WERI-Rb-1 (cell line): ENCODE data around the gene RGMA.
A peak's percentile ranks its signal among the peaks of the same experiment; 100 is the strongest.

Experiments used
- DNase-seq: peaks from one replicate; pipeline ENCODE4 v3.0.0-alpha.2; 2020
- H3K27ac ChIP-seq: fragments of 250-450 bp; sonication (Bioruptor Pico); 2 replicates; pipeline ENCODE4 v1.5.1; 2020; ENCODE audit warnings: mild to moderate bottlenecking, moderate library complexity
- H3K27me3 ChIP-seq: fragments of 250-450 bp; sonication (Bioruptor Pico); 2 replicates; pipeline ENCODE4 v1.5.1; 2021; ENCODE audit warnings: mild to moderate bottlenecking, low read depth, moderate library complexity; ENCODE audit not compliant: insufficient read depth, severe bottlenecking
- H3K36me3 ChIP-seq: fragments of 250-450 bp; sonication (Bioruptor Pico); 2 replicates; pipeline ENCODE4 v1.5.1; 2020; ENCODE audit warnings: mild to moderate bottlenecking, moderate library complexity
- H3K4me3 ChIP-seq: 2 replicates; pipeline ENCODE4 v1.5.1; 2011; ENCODE audit warnings: low read depth, mild to moderate bottlenecking, control low read depth, low read length
- H3K9me3 ChIP-seq: fragments of 250-450 bp; sonication (Bioruptor Pico); 2 replicates; pipeline ENCODE4 v1.5.1; 2021; ENCODE audit warnings: mild to moderate bottlenecking, moderate library complexity; ENCODE audit not compliant: severe bottlenecking
- CTCF ChIP-seq: IDR thresholded peaks from 2 replicates; pipeline ENCODE4 v1.5.1; 2011; ENCODE audit warnings: low read depth, mild to moderate bottlenecking, control low read depth, inconsistent platforms, low read length

The RGMA gene

GRCh38 chr15:93088981-93089726 is at the start of gene RGMA:
Gene RGMA, minus strand, starts transcription at chr15:93089211. Its CDS starts 279 bp downstream, at chr15:93088932.
- no peak for DNase-seq
- peaks cover 95% of the 10 kb centered on the region for H3K27me3 ChIP-seq

GRCh38 chr15:93136606-93137005 is 47.6 kb upstream of the RGMA start:
- Histone ChIP-seq H3K27me3 (peaks cover 96% of the 10 kb centered on the region), H3K4me3 (no peak overlapping the region), H3K9me3 (peaks cover 3% of the 10 kb centered on the region), H3K36me3 (no peaks in the 10 kb centered on the region), H3K27ac (no peak overlapping the region)
- no peak for DNase-seq
- no peak for TF ChIP-seq CTCF

More at GRCh38 chr15:93088981-93089726, at the start of gene RGMA:
- no peaks in the 10 kb centered on the region for H3K9me3 ChIP-seq
- H3K36me3 ChIP-seq: no peaks in the 10 kb centered on the region
- no peak for TF ChIP-seq CTCF
- no peak within 1 kb of the TSS for H3K27ac ChIP-seq
- peak within 1 kb of the TSS; percentile 23 for H3K4me3 ChIP-seq

GRCh38 chr15:93135997-93136397 is 47.0 kb upstream of the RGMA start:
- Histone ChIP-seq H3K9me3 (no peaks in the 10 kb centered on the region), H3K27me3 (peaks cover 96% of the 10 kb centered on the region), H3K4me3 (no peak overlapping the region), H3K27ac (no peak overlapping the region), H3K36me3 (no peaks in the 10 kb centered on the region)
- no peak for TF ChIP-seq CTCF
- DNase-seq: no peak

DNA sequence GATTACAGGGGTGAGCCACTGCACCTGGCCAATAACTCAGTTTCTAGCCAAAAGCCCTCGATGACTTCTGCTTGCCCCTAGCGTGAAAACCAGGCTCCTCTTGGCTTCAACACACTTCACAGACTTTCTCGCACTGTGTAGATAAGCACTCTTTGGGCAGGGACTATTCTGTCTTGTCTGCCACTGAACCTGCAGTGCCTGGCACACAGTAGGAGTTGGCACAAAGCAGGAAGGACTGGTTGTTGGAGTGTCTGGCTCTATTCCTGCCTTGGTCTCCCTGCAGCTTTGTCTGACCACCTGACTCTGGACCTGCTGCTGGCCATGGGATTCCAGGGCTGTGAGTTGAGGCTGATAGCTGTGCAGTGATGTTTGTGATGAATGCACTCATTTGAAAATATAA is 46.4 kb upstream of the RGMA start:
- DNase-seq: no peak
- Histone ChIP-seq H3K27me3 (peaks cover 96% of the 10 kb centered on the region), H3K4me3 (no peak overlapping the region), H3K36me3 (no peaks in the 10 kb centered on the region), H3K9me3 (no peaks in the 10 kb centered on the region), H3K27ac (no peak overlapping the region)
- no peak for TF ChIP-seq CTCF

GRCh38 chr15:93131485-93132095 is 42.6 kb upstream of the RGMA start:
- Histone ChIP-seq H3K27me3 (peaks cover 95% of the 10 kb centered on the region), H3K9me3 (no peaks in the 10 kb centered on the region), H3K4me3 (no peak overlapping the region), H3K27ac (no peak overlapping the region), H3K36me3 (no peaks in the 10 kb centered on the region)
- TF ChIP-seq CTCF: no peak
- DNase-seq: no peak
